HG02678 (cell line): ENCODE measurements around the gene PSAPL1.

ENCODE experiments used
- ATAC-seq: cut with Tn5 transposase; IDR thresholded peaks from one replicate; pipeline ENCODE4 v1.9.1; 2021; ENCODE audit warnings: mild to moderate bottlenecking, moderate library complexity; ENCODE audit not compliant: unreplicated experiment

Gene PSAPL1

GRCh38 chr4:7398104-7398423 is 36.7 kb downstream of the PSAPL1 start:
- no peak for ATAC-seq

- ATAC-seq = no peak
Observed at GRCh38 chr4:7397206-7398103, 37.3 kb downstream of the PSAPL1 start.

- ATAC-seq = no peak
Observed at GRCh38 chr4:7396186-7396910, 38.4 kb downstream of the PSAPL1 start.

GRCh38 chr4:7395645-7396044 is 39.1 kb downstream of the PSAPL1 start:
- no peak for ATAC-seq

- ATAC-seq = no peak
Observed at GRCh38 chr4:7394681-7395451, 39.9 kb downstream of the PSAPL1 start.

- ATAC-seq = no peak
Observed at GRCh38 chr4:7393601-7394575, 40.8 kb downstream of the PSAPL1 start.

GRCh38 chr4:7392438-7393421 is 42.0 kb downstream of the PSAPL1 start:
- ATAC-seq = no peak

- ATAC-seq = no peak
Observed at GRCh38 chr4:7391637-7392437, 42.9 kb downstream of the PSAPL1 start.

GRCh38 chr4:7390906-7391636 is 43.7 kb downstream of the PSAPL1 start:
- no peak for ATAC-seq

GRCh38 chr4:7390336-7390735 is 44.4 kb downstream of the PSAPL1 start:
- no peak for ATAC-seq

- no peak for ATAC-seq
Observed at GRCh38 chr4:7389719-7390118, 45.0 kb downstream of the PSAPL1 start.

- no peak for ATAC-seq
Observed at GRCh38 chr4:7389101-7389701, 45.5 kb downstream of the PSAPL1 start.

GRCh38 chr4:7388627-7389026 is 46.1 kb downstream of the PSAPL1 start:
- ATAC-seq = no peak

- ATAC-seq = no peak
Observed at GRCh38 chr4:7387925-7388324, 46.8 kb downstream of the PSAPL1 start.

GRCh38 chr4:7384929-7385890 is 49.5 kb downstream of the PSAPL1 start:
- ATAC-seq = no peak
